Peyer's patch (tissue), 4 donors: ENCODE results near the gene MRAS.

Experiments
- POLR2A ChIP-seq, 2 donors: fragments of 450-650 bp; IDR thresholded peaks; one replicate each; pipeline ENCODE4 v1.5.1; 2017; ENCODE audit warnings: antibody characterized with exemption in 2 of 2, mild to moderate bottlenecking in 2 of 2, moderate library complexity in 2 of 2
- TF ChIP-seq, protein P1 (sequence below), 6 experiments: fragments of 450-650 bp in 4 of 6; fragments of 200-600 bp in 2 of 6; sonication (generic) in 1 of 6; IDR thresholded peaks; one replicate each; pipeline ENCODE4 v1.5.1; 2017 to 2019; ENCODE audit warnings: antibody characterized with exemption in 6 of 6, mild to moderate bottlenecking in 3 of 6, moderate library complexity in 1 of 6

- TF ChIP-seq, protein P1, sequence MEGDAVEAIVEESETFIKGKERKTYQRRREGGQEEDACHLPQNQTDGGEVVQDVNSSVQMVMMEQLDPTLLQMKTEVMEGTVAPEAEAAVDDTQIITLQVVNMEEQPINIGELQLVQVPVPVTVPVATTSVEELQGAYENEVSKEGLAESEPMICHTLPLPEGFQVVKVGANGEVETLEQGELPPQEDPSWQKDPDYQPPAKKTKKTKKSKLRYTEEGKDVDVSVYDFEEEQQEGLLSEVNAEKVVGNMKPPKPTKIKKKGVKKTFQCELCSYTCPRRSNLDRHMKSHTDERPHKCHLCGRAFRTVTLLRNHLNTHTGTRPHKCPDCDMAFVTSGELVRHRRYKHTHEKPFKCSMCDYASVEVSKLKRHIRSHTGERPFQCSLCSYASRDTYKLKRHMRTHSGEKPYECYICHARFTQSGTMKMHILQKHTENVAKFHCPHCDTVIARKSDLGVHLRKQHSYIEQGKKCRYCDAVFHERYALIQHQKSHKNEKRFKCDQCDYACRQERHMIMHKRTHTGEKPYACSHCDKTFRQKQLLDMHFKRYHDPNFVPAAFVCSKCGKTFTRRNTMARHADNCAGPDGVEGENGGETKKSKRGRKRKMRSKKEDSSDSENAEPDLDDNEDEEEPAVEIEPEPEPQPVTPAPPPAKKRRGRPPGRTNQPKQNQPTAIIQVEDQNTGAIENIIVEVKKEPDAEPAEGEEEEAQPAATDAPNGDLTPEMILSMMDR (IDR thresholded peaks at IDR 0.05), result no peak
- no peak for TF ChIP-seq POLR2A (IDR thresholded peaks at IDR 0.05)
Observed at GRCh38 chr3:138360869-138361525, 12.6 kb downstream of the MRAS start.
